ENCODE measurements around the gene KIF6.

GRCh38 chr6:39593646-39594045 lies 131.6 kb downstream of the KIF6 start:
- TF ChIP-seq CTCF (conservative IDR thresholded peaks at IDR 0.05; ENCODE audit: low read depth, low read length): no peak
- no peak for TF ChIP-seq EZH2 (IDR thresholded peaks at IDR 0.05; ENCODE audit: borderline replicate concordance, low read depth, low read length, poor library complexity, severe bottlenecking)
